GM12878 (cell line): ENCODE measurements around the gene C19orf33. TPM values are rescaled to one million over a fixed set of nuclear protein-coding genes. Genes with fewer than 3 reads are reported as not detected.

Source experiments
- ATAC-seq: fragments of 200-7000 bp; cut with Tn5 transposase; 3 replicates; pipeline ENCODE4 v1.9.1; 2020; ENCODE audit warnings: mild to moderate bottlenecking, moderate library complexity
- BruUV-seq: library from RNA; stranded (reverse); fragments of 400-500 nt; replicated peaks from 2 replicates; lab custom pipeline; 2021; lab: Mats Ljungman, UMichigan
- CTCF ChIA-PET: fragments of 300-600 bp; sonication (Branson Sonifier 250); formaldehyde crosslinking; extraction: SDS; loops from one replicate; lab custom pipeline; 2021; ENCODE audit warnings: inconsistent platforms; lab: Yijun Ruan, JAX
- POLR2A ChIA-PET: fragments of 350-600 bp; formaldehyde crosslinking; extraction: SDS; loops from one replicate; lab custom pipeline; 2021; ENCODE audit warnings: inconsistent platforms; lab: Charles Lee
- RAD21 ChIA-PET: fragments of 300-600 bp; sonication (Branson Sonifier 250); formaldehyde crosslinking; loops from one replicate; lab custom pipeline; 2023; ENCODE audit warnings: antibody characterized with exemption; ENCODE audit not compliant: unreplicated experiment; lab: Charles Lee
- SMC1A ChIA-PET: fragments of 300-600 bp; sonication (Branson Sonifier 250); formaldehyde crosslinking; loops from one replicate; lab custom pipeline; 2023; ENCODE audit not compliant: unreplicated experiment, uncharacterized antibody; lab: Charles Lee
- DNase-seq: peaks from one replicate; pipeline ENCODE4 v3.0.0-alpha.2; 2011; ENCODE audit warnings: low read depth, low spot score
- FAIRE-seq: peaks from 3 replicates; lab custom pipeline; 2011; peaks lifted over from hg19 to GRCh38; lab: Jason Lieb, UNC
- H2AFZ ChIP-seq: 2 replicates; pipeline ENCODE4 v1.6.0; 2011; ENCODE audit warnings: low read depth, low read length, control low read depth; ENCODE audit not compliant: control insufficient read depth
- H3K27ac ChIP-seq: 2 replicates; pipeline ENCODE4 v1.5.1; 2011; ENCODE audit warnings: control low read depth; ENCODE audit not compliant: control insufficient read depth, insufficient read depth
- H3K27me3 ChIP-seq, 2 experiments: replicated peaks in 1 of 2; 2 replicates each; pipeline versions ENCODE4 v1.6.0 to v1.6.1; 2011; ENCODE audit warnings: low read length in 1 of 2; ENCODE audit not compliant: control insufficient read depth in 2 of 2, insufficient read depth in 2 of 2
- H3K36me3 ChIP-seq, 2 experiments: 2 replicates each; pipeline ENCODE4 v1.5.1; 2011; ENCODE audit warnings: low read length in 1 of 2; ENCODE audit not compliant: control insufficient read depth in 2 of 2, insufficient read depth in 2 of 2
- H3K4me1 ChIP-seq: 2 replicates; pipeline ENCODE4 v1.6.1; 2011; ENCODE audit warnings: mild to moderate bottlenecking, low read length, moderate library complexity, mixed read lengths; ENCODE audit not compliant: control insufficient read depth, insufficient read depth
- H3K4me2 ChIP-seq: 2 replicates; pipeline ENCODE4 v1.6.0; 2011; ENCODE audit warnings: control low read depth; ENCODE audit not compliant: control insufficient read depth, insufficient read depth
- H3K4me3 ChIP-seq: fragments of 200-600 bp; sonication (generic); 2 replicates; pipeline ENCODE4 v1.5.1; 2016
- H3K79me2 ChIP-seq: 2 replicates; pipeline ENCODE4 v1.6.0; 2011; ENCODE audit warnings: low read length; ENCODE audit not compliant: control insufficient read depth, insufficient read depth
- H3K9ac ChIP-seq: 2 replicates; pipeline ENCODE4 v1.8.0; 2011; ENCODE audit warnings: low read length, control low read depth, mixed read lengths; ENCODE audit not compliant: control insufficient read depth, insufficient read depth
- H3K9me3 ChIP-seq: replicated peaks from 3 replicates; pipeline ENCODE4 v1.5.1; 2011; ENCODE audit warnings: mild to moderate bottlenecking, low read length; ENCODE audit not compliant: control insufficient read depth, insufficient read depth
- H4K20me1 ChIP-seq: 2 replicates; pipeline ENCODE4 v1.6.0; 2011; ENCODE audit not compliant: control insufficient read depth, insufficient read depth
- ASH2L ChIP-seq: fragments of 300-600, 200-600 bp; sonication (generic); IDR thresholded peaks from 2 replicates; pipeline ENCODE4 v1.6.1; 2017; ENCODE audit warnings: low read depth, mild to moderate bottlenecking, borderline replicate concordance
- BRCA1 ChIP-seq: IDR thresholded peaks from 2 replicates; pipeline ENCODE4 v1.6.1; 2011; ENCODE audit warnings: low read depth, low read length, improper control_type of control experiment
- CBX3 ChIP-seq: fragments of 200-600 bp; sonication (generic); IDR thresholded peaks from 2 replicates; pipeline ENCODE4 v1.6.1; 2016; ENCODE audit warnings: low read depth, borderline replicate concordance
- CHD2 ChIP-seq: IDR thresholded peaks from 2 replicates; pipeline ENCODE4 v1.6.1; 2011; ENCODE audit warnings: low read depth, low read length, improper control_type of control experiment, borderline replicate concordance
- EED ChIP-seq: sonication (generic); IDR thresholded peaks from 2 replicates; pipeline ENCODE4 v1.6.1; 2016; ENCODE audit warnings: antibody characterized with exemption, low read depth
- FOS ChIP-seq: IDR thresholded peaks from 3 replicates; pipeline ENCODE4 v1.6.1; 2011; ENCODE audit warnings: borderline replicate concordance; ENCODE audit not compliant: insufficient read length; ENCODE audit errors: extremely low read depth
- FOXM1 ChIP-seq: IDR thresholded peaks from 2 replicates; pipeline ENCODE4 v1.6.1; 2012; ENCODE audit warnings: low read depth, mild to moderate bottlenecking, inconsistent platforms, low read length, moderate library complexity
- IRF4 ChIP-seq: IDR thresholded peaks from 2 replicates; pipeline ENCODE4 v1.6.1; 2011; ENCODE audit warnings: low read depth, low read length
- MTA3 ChIP-seq: IDR thresholded peaks from 2 replicates; pipeline ENCODE4 v1.6.1; 2012; ENCODE audit warnings: low read length, inconsistent platforms, borderline replicate concordance
- PAX5 ChIP-seq: IDR thresholded peaks from 2 replicates; pipeline ENCODE4 v1.6.1; 2011; ENCODE audit warnings: low read depth, low read length, borderline replicate concordance
- PAX8 ChIP-seq: fragments of 450-650 bp; IDR thresholded peaks from 2 replicates; pipeline ENCODE4 v1.6.1; 2017; ENCODE audit warnings: mild to moderate bottlenecking, moderate library complexity
- POU2F2 ChIP-seq: IDR thresholded peaks from 3 replicates; pipeline ENCODE4 v1.6.1; 2011; ENCODE audit warnings: low read depth, mild to moderate bottlenecking, low read length, borderline replicate concordance
- SUPT20H ChIP-seq: IDR thresholded peaks from 2 replicates; pipeline ENCODE4 v1.6.1; 2011; ENCODE audit warnings: low read depth, mild to moderate bottlenecking, low read length, moderate library complexity, borderline replicate concordance; ENCODE audit not compliant: control insufficient read depth
- TARDBP ChIP-seq: IDR thresholded peaks from 2 replicates; pipeline ENCODE4 v1.6.1; 2016; ENCODE audit warnings: borderline replicate concordance
- ZNF217 ChIP-seq: fragments of 450-650 bp; IDR thresholded peaks from 2 replicates; pipeline ENCODE4 v1.6.1; 2017; ENCODE audit warnings: antibody characterized with exemption, mild to moderate bottlenecking
- WGBS: methylation state at CpG from one replicate; pipeline ENCODE4 v1.1.6; 2016; ENCODE audit warnings: low lambda C conversion rate; ENCODE audit not compliant: insufficient replicate concordance, insufficient coverage; ENCODE audit errors: missing lambda C conversion rate; 5-methylcytosine and 5-hydroxymethylcytosine counted together
- in situ Hi-C: fragments of 300-500 bp; cut with MboI; formaldehyde crosslinking; loops from 9 replicates; pipeline ENCODE4 v1.14.3; 2018; ENCODE audit warnings: mixed read lengths
- intact Hi-C: fragments of 100-400 bp; cut with micrococcal nuclease; formaldehyde crosslinking; loops from one replicate; pipeline ENCODE4 v1.14.2; 2022; ENCODE audit not compliant: unreplicated experiment
- polyA plus RNA-seq, 11 experiments: library from polyadenylated mRNA; depleted of rRNA in 4 of 11; unstranded in 6 of 11; stranded (reverse) in 5 of 11; fragments of >200 nt; fragmentation: Nextera tagmentation in 4 of 11; fragmentation: Illumina TruSeq in 1 of 11; extraction: Ambion mirVana in 4 of 11; extraction: Trizol in 1 of 11; gene quantifications; 1 replicate in 1 of 11; 2 replicates in 10 of 11; pipeline versions ENCODE4 v1.2.1 to v1.2.3, GENCODE V29; 2011 to 2016; ENCODE audit warnings: inconsistent platforms in 2 of 11, missing spikeins in 2 of 11, low read depth in 1 of 11
- total RNA-seq, 4 experiments: library from RNA; depleted of rRNA in 3 of 4; stranded (reverse); fragments of >200 nt in 3 of 4; fragmentation: Illumina TruSeq in 1 of 4; extraction: Trizol in 1 of 4; gene quantifications; 2 replicates each; pipeline versions ENCODE4 v1.2.1 to v1.2.3, GENCODE V29; 2013 to 2021
- TF ChIP-seq, protein P1 (sequence below): fragments of 450-650 bp; IDR thresholded peaks from 2 replicates; pipeline ENCODE4 v1.6.1; 2016; ENCODE audit warnings: mild to moderate bottlenecking
- TF ChIP-seq, protein P2 (sequence below): fragments of 450-650 bp; formaldehyde crosslinking; IDR thresholded peaks from 2 replicates; pipeline ENCODE4 v1.4.0; 2020; ENCODE audit warnings: mild to moderate bottlenecking, moderate library complexity
- TF ChIP-seq, protein P3 (sequence below): fragments of 450-650 bp; IDR thresholded peaks from 2 replicates; pipeline ENCODE4 v1.6.1; 2017; ENCODE audit warnings: mild to moderate bottlenecking, low read depth, inconsistent platforms; ENCODE audit not compliant: poor library complexity, severe bottlenecking

The C19orf33 gene
- total and polyA plus RNA-seq, 10 of the 15 experiments (the other 5 are each of a cell fraction or from before 2014, with no cell fraction given): 0.28 to 0.45 TPM; not detected in 8

DNA sequence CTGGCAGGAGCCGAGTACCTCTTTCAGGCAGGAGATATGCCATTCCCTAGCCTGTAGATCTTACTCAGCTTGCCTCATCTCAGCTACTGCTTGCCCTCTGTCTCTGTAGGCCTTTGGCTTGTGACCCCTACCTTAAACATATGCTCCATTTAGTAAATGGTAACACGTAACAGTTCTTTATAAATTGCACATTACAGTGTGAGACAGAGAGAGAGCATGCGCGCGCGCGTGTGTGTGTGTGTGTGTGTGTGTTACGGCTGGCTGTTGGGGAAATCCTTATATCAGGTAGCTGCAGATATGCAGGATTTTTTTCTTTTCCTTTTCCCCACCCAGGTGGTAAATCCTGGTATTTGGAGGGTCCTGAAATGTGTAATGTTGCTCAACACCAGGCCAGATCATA lies 35.5 kb upstream of the C19orf33 start:
- Histone ChIP-seq H3K9ac (no peak overlapping the region), H3K4me1 (peaks cover 7% of the 10 kb centered on the region), H3K36me3 (no peaks in the 10 kb centered on the region), H3K4me2 (no peak overlapping the region), H3K9me3 (no peaks in the 10 kb centered on the region), H2AFZ (no peak overlapping the region), H3K4me3 (no peak overlapping the region), H3K27ac (no peak overlapping the region), H3K27me3 (peaks cover 0 to 2% of the 10 kb centered on the region in 2 experiments; a peak in 2 of 4 replicates), H4K20me1 (no peaks in the 10 kb centered on the region), H3K79me2 (no peaks in the 10 kb centered on the region)
- FAIRE-seq (no peak), DNase-seq (no peak), ATAC-seq (no peak)
- SMC1A ChIA-PET: no interaction called here
- CTCF ChIA-PET: interaction anchor here (1.0 kb wide), 1 partner anchor 17 kb away, joined by 3 read pairs; no protein-coding TSS in a partner anchor
- WGBS: 76% methylated on average over 8 of the region's 8 CpGs
- RAD21 ChIA-PET: no interaction called here
- no TSS peak for BruUV-seq
- in situ Hi-C loops: no loop called here
- intact Hi-C loops: no loop called here
- POLR2A ChIA-PET: no interaction called here
- TF ChIP-seq, protein P1, sequence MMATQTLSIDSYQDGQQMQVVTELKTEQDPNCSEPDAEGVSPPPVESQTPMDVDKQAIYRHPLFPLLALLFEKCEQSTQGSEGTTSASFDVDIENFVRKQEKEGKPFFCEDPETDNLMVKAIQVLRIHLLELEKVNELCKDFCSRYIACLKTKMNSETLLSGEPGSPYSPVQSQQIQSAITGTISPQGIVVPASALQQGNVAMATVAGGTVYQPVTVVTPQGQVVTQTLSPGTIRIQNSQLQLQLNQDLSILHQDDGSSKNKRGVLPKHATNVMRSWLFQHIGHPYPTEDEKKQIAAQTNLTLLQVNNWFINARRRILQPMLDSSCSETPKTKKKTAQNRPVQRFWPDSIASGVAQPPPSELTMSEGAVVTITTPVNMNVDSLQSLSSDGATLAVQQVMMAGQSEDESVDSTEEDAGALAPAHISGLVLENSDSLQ: no peak
- no peak for TF ChIP-seq TARDBP
- no peak for TF ChIP-seq CHD2
- TF ChIP-seq, protein P2, sequence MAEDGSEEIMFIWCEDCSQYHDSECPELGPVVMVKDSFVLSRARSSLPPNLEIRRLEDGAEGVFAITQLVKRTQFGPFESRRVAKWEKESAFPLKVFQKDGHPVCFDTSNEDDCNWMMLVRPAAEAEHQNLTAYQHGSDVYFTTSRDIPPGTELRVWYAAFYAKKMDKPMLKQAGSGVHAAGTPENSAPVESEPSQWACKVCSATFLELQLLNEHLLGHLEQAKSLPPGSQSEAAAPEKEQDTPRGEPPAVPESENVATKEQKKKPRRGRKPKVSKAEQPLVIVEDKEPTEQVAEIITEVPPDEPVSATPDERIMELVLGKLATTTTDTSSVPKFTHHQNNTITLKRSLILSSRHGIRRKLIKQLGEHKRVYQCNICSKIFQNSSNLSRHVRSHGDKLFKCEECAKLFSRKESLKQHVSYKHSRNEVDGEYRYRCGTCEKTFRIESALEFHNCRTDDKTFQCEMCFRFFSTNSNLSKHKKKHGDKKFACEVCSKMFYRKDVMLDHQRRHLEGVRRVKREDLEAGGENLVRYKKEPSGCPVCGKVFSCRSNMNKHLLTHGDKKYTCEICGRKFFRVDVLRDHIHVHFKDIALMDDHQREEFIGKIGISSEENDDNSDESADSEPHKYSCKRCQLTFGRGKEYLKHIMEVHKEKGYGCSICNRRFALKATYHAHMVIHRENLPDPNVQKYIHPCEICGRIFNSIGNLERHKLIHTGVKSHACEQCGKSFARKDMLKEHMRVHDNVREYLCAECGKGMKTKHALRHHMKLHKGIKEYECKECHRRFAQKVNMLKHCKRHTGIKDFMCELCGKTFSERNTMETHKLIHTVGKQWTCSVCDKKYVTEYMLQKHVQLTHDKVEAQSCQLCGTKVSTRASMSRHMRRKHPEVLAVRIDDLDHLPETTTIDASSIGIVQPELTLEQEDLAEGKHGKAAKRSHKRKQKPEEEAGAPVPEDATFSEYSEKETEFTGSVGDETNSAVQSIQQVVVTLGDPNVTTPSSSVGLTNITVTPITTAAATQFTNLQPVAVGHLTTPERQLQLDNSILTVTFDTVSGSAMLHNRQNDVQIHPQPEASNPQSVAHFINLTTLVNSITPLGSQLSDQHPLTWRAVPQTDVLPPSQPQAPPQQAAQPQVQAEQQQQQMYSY (CRISPR knock-in tag): no peak
- no peak for TF ChIP-seq SUPT20H
- no peak for TF ChIP-seq IRF4
- no peak for TF ChIP-seq FOS
- no peak for TF ChIP-seq BRCA1
- TF ChIP-seq, protein P3, sequence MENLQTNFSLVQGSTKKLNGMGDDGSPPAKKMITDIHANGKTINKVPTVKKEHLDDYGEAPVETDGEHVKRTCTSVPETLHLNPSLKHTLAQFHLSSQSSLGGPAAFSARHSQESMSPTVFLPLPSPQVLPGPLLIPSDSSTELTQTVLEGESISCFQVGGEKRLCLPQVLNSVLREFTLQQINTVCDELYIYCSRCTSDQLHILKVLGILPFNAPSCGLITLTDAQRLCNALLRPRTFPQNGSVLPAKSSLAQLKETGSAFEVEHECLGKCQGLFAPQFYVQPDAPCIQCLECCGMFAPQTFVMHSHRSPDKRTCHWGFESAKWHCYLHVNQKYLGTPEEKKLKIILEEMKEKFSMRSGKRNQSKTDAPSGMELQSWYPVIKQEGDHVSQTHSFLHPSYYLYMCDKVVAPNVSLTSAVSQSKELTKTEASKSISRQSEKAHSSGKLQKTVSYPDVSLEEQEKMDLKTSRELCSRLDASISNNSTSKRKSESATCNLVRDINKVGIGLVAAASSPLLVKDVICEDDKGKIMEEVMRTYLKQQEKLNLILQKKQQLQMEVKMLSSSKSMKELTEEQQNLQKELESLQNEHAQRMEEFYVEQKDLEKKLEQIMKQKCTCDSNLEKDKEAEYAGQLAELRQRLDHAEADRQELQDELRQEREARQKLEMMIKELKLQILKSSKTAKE: no peak
- TF ChIP-seq POU2F2: no peak
- TF ChIP-seq MTA3: no peak
- TF ChIP-seq PAX8: no peak
- no peak for TF ChIP-seq CBX3
- no peak for TF ChIP-seq ZNF217
- TF ChIP-seq EED: no peak
- no peak for TF ChIP-seq ASH2L
- TF ChIP-seq PAX5: no peak
- TF ChIP-seq FOXM1: no peak
